ENCODE measurements around the gene KLC1.

KLC1 gene

GRCh38 chr14:103733651-103734050, 104.6 kb downstream of the KLC1 start:
- no peak for DNase-seq (ENCODE audit: low read depth, low spot score)

GRCh38 chr14:103734081-103734888, 105.3 kb downstream of the KLC1 start:
- DNase-seq (ENCODE audit: low read depth, low spot score), result no peak

DNA sequence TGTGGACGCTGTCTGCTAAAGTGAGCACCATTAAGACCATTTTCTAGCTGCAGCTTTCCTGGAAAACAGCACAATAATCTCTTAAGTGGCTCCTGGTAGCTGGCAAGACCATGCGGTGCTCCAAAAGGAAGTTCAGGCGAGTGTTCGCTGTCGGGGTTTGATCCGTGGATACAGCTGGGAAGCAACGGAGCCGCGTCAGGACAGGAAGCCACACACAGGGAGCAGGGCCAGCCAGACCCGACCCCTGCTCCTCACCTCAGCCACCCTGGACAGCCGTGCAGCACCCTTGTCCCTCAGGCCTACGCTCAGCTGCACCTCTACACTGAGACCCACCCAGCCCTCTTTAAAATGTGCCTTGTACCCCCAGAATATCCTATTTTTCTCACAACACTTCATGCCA, 106.0 kb downstream of the KLC1 start:
- no peak for DNase-seq (ENCODE audit: low read depth, low spot score)

DNA sequence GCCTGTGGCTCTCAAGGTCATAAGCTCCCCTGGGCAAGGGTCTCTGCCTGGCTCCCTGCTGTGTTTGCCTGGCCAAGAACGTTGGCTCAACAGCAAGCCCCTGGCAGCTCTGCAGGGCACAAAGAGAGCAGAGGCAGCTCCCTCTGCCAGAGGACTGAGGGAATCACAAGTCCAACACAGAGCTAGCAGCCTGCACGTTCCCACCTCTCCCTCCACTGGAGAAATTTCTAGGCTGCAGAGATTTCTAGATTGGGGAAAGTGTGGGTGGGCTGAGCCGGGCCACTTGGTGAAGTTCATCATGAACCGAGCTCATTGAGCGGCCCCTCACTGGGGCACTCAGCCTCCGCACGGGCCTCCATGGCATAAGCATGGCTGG, 106.4 kb downstream of the KLC1 start:
- no peak for DNase-seq (ENCODE audit: low read depth, low spot score)

- no peak for DNase-seq (ENCODE audit: low read depth, low spot score)
Observed at GRCh38 chr14:103735815-103736545, 107.0 kb downstream of the KLC1 start.

- no peak for DNase-seq (ENCODE audit: low read depth, low spot score)
Observed at GRCh38 chr14:103736546-103737431, 107.8 kb downstream of the KLC1 start.

DNA sequence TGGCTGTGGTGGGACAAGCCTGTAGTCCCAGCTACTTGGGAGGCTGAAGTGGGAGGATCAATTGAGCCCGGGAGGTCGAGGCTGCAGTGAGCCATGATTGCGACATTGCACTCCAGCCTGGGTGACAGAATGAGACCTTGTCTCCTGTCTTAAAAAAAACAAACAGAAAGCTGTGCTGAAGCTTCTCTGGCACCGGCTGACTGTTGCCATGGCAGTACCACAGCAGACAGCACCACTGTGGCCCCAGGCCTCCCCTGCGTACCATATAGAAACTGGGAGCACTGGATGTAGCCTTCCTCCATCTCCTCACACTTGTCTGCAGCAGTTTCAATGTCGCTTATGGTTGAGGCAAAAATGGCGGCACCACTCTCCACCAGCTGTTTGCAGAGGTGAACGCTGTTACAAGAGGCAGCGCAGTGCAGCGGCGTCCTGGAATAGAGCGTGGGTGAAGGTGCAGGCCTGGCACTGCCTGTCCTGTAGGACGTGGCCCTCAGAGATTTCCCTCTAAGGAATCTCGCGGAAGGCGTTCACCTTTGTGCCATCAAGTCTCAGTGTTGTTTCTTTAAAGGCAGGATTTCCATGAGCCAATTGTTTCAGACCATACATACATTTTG, 108.5 kb downstream of the KLC1 start:
- no peak for DNase-seq (ENCODE audit: low read depth, low spot score)

GRCh38 chr14:103738166-103738565, 109.2 kb downstream of the KLC1 start:
- no peak for DNase-seq (ENCODE audit: low read depth, low spot score)

DNA sequence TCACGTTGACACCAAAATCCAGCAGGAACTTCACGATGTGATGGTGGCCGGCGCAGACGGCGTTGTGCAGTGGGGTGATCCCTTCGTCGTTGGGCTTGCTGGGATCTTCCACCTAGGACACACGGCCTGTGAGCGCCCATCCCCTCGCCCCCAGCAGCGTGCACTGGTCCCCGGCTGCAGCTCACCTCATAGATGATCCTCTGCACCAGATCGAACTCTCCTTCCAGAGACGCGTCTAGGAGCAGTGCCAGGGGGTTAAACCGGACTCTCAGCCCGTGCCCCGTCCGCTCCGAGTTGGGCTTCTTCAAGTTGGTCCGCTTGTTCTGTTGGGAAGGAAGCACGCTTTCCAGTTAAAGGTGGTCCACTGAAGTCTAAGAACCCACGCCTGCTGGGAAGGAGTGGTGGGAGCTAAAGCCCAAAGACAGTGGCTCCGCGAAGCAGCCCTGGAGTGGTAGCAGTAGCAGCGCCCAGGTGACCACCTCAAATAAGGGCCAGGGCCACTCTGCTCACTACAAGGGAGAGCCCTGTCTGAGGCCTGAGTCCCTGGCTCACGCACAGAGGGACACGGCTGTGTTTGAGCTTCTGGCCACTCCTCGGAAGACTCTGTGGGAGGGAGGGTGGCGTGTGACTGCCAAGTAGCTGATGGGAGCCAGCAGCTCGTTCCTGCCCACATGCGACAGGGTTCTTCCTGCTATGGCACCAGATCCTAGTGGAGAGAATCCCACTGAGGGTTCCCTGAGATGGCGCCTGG, 109.9 kb downstream of the KLC1 start:
- DNase-seq (ENCODE audit: low read depth, low spot score), result no peak

DNA sequence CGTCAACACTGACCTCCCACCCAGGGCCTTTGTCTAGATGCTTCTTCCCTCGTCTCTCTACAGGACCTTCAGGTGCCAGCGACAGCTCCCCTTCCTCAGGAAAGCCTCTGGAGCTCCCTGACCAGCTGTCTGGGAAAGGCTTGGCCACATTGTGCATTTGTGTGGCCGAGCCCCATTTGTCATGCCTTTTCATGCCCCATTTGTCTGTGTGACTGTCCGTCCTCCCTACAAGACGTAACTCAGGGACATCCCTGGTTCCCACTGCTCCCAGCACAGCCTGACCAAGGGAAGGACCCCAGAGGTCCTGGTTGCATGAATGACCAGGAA, 110.4 kb downstream of the KLC1 start:
- no peak for DNase-seq (ENCODE audit: low read depth, low spot score)

- DNase-seq (ENCODE audit: low read depth, low spot score), result no peak
Observed at GRCh38 chr14:103739793-103740501, 110.9 kb downstream of the KLC1 start.

- no peak for DNase-seq (ENCODE audit: low read depth, low spot score)
Observed at GRCh38 chr14:103740991-103741689, 112.1 kb downstream of the KLC1 start.

GRCh38 chr14:103741876-103742275, 112.9 kb downstream of the KLC1 start:
- no peak for DNase-seq (ENCODE audit: low read depth, low spot score)

GRCh38 chr14:103742499-103743255, 113.7 kb downstream of the KLC1 start:
- DNase-seq (ENCODE audit: low read depth, low spot score), result no peak

DNA sequence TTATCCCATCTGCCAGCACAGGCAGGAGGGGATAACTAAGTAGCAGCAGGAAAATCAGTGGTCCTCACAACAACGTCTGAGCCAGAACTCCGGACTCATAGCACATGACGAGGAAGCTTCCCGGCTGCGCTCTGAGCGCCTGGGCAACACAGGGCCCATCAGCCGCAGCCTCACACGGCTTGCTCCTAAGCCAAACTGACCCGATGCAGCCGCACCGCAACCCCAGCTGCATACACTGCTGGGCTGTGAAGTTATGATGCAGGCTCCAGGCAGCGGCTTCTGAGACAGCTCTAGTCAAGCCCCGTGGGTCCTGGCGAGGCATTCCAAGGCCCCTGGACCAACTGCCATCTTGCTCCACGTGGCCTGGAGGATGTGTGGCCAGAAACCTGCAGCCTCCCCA, 114.7 kb downstream of the KLC1 start:
- no peak for DNase-seq (ENCODE audit: low read depth, low spot score)

- no peak for DNase-seq (ENCODE audit: low read depth, low spot score)
Observed at GRCh38 chr14:103744621-103745395, 115.8 kb downstream of the KLC1 start.

- DNase-seq (ENCODE audit: low read depth, low spot score), result no peak
Observed at GRCh38 chr14:103745424-103745823, 116.4 kb downstream of the KLC1 start.

GRCh38 chr14:103746701-103747100, 117.7 kb downstream of the KLC1 start:
- no peak for DNase-seq (ENCODE audit: low read depth, low spot score)

- DNase-seq (ENCODE audit: low read depth, low spot score), result no peak
Observed at GRCh38 chr14:103748534-103748857, 119.5 kb downstream of the KLC1 start.

Measured in iPS DF 19.7 (cell line).